Common myeloid progenitor, CD34-positive (primary cell): Measurements from ENCODE around the gene HTR3B.

Experiments
- CTCF ChIA-PET: fragments of 350-600 bp; sonication (Branson Sonifier 250); formaldehyde crosslinking; loops from one replicate; lab custom pipeline; 2021; ENCODE audit warnings: antibody characterized with exemption; lab: Charles Lee
- POLR2A ChIA-PET: fragments of 350-600 bp; sonication (Branson Sonifier 250); formaldehyde crosslinking; loops from one replicate; lab custom pipeline; 2021; ENCODE audit warnings: antibody characterized with exemption; lab: Charles Lee
- DNase-seq, 3 donors: peaks; one replicate each; pipeline versions ENCODE4 v3.0.0 to v3.0.0-alpha.2; 2013
- H3K27ac ChIP-seq, 2 experiments: 1 replicate in 1 of 2; 2 replicates in 1 of 2; pipeline ENCODE4 v1.7.0; 2013; ENCODE audit warnings: inconsistent platforms in 2 of 2, low read length in 2 of 2, mild to moderate bottlenecking in 2 of 2, low read depth in 1 of 2, moderate library complexity in 1 of 2; ENCODE audit not compliant: severe bottlenecking in 2 of 2, insufficient read depth in 1 of 2, poor library complexity in 1 of 2
- H3K27me3 ChIP-seq, 5 experiments: replicated peaks in 2 of 5; 1 replicate in 3 of 5; 2 replicates in 2 of 5; pipeline versions ENCODE4 v1.6.1 to v1.7.0; 2013; ENCODE audit warnings: low read length in 4 of 5, mild to moderate bottlenecking in 2 of 5, moderate library complexity in 2 of 5, inconsistent platforms in 1 of 5; ENCODE audit not compliant: insufficient read depth in 5 of 5, control insufficient read depth in 4 of 5
- H3K36me3 ChIP-seq, 4 experiments: 1 replicate in 2 of 4; 2 replicates in 2 of 4; pipeline versions ENCODE4 v1.6.1 to v1.7.0; 2013; ENCODE audit warnings: low read length in 3 of 4, control low read depth in 1 of 4, mild to moderate bottlenecking in 1 of 4; ENCODE audit not compliant: control insufficient read depth in 4 of 4, insufficient read depth in 4 of 4
- H3K4me1 ChIP-seq, 4 experiments: 1 replicate in 3 of 4; 2 replicates in 1 of 4; pipeline versions ENCODE4 v1.6.1 to v1.7.1; 2013; ENCODE audit warnings: low read length in 3 of 4, mild to moderate bottlenecking in 3 of 4, control low read depth in 1 of 4, inconsistent platforms in 1 of 4, moderate library complexity in 1 of 4; ENCODE audit not compliant: control insufficient read depth in 4 of 4, insufficient read depth in 4 of 4; ENCODE audit errors: control extremely low read depth in 1 of 4
- H3K4me3 ChIP-seq, 7 experiments: 1 replicate in 4 of 7; 2 replicates in 3 of 7; pipeline versions ENCODE4 v1.5.1 to v1.7.0; 2013; ENCODE audit warnings: mild to moderate bottlenecking in 7 of 7, low read length in 6 of 7, moderate library complexity in 6 of 7, inconsistent platforms in 2 of 7, low read depth in 2 of 7, control low read depth in 1 of 7; ENCODE audit not compliant: insufficient read depth in 4 of 7, control insufficient read depth in 1 of 7; ENCODE audit errors: extremely low read depth in 1 of 7
- H3K9me3 ChIP-seq, 5 experiments: 1 replicate in 4 of 5; 2 replicates in 1 of 5; pipeline versions ENCODE4 v1.6.1 to v1.7.1; 2013; ENCODE audit warnings: low read length in 4 of 5, mild to moderate bottlenecking in 2 of 5, inconsistent platforms in 1 of 5, low read depth in 1 of 5, moderate library complexity in 1 of 5; ENCODE audit not compliant: control insufficient read depth in 4 of 5, insufficient read depth in 2 of 5; ENCODE audit errors: control extremely low read depth in 1 of 5
- WGBS: methylation state at CpG from one replicate; pipeline ENCODE4 v1.1.5; 2013; ENCODE audit not compliant: insufficient coverage; 5-methylcytosine and 5-hydroxymethylcytosine counted together

The HTR3B gene

DNA sequence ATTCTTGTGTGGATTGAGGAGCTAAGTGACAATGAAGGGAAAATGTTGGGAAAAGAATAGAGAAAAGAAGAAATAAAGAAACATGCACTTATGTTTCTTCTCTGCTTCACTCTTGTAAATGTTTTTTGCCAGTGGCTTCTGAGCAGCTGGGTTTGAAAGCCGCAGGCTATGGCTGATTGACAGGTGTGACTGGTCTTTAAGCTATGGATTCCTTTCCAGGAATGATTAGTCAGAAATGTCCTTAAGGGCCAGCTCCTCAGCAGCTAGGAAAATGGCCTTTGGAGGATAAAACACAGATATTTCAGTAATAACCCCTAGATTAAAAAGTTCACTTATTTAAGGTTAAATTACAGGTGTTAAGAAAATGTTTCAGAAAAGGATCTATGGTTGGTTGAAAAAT is 22.7 kb upstream of the HTR3B start:
- no peak overlapping the region for H3K27ac ChIP-seq

GRCh38 chr11:113884361-113884836 is 20.2 kb upstream of the HTR3B start:
- Histone ChIP-seq H3K4me1 (no peaks in the 10 kb centered on the region), H3K9me3 (peaks cover 0 to 1% (median 0%) of the 10 kb centered on the region in 5 experiments), H3K36me3 (no peaks in the 10 kb centered on the region), H3K27ac (no peak overlapping the region), H3K27me3 (no peaks in the 10 kb centered on the region), H3K4me3 (no peak overlapping the region)
- CTCF ChIA-PET: interaction anchor here (1.1 kb wide), 1 partner anchor 12 kb away, joined by 4 read pairs; no protein-coding TSS in a partner anchor
- POLR2A ChIA-PET: no interaction called here
- DNase-seq: no peak
- 100% methylated on average over 6 of the region's 7 CpGs for WGBS

More for the DNA sequence above, 22.7 kb upstream of the HTR3B start:
- H3K27me3 ChIP-seq: no peaks in the 10 kb centered on the region
- no peak for DNase-seq
- H3K4me1 ChIP-seq: peaks cover 0 to 10% (median 2%) of the 10 kb centered on the region in 4 experiments
- ChIA-PET CTCF (no interaction called here), POLR2A (no interaction called here)
- H3K4me3 ChIP-seq: no peak overlapping the region
- WGBS: 100% methylated on average over 1 of the region's 1 CpG
- H3K36me3 ChIP-seq: no peaks in the 10 kb centered on the region
- peaks cover 0 to 3% (median 0%) of the 10 kb centered on the region in 5 experiments for H3K9me3 ChIP-seq

DNA sequence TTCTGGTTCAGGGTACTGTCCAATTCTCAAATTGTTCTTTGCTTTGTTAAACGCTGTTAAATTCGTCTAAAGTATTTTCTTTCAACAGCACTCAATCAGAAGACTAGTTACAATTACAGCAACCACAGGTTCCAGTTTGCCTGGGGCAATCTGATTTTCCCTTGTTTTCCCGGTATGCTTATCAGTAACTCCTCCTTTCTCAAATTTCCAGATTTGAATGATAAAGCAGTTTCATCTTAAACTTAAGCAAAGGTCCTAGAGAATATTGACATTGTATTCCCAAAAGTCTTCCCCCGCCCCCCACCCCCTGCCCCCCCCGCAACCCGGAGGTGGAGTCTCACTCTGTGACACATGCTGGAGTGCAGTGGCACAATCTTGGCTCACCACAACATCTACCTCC is 18.7 kb upstream of the HTR3B start:
- no peaks in the 10 kb centered on the region for H3K9me3 ChIP-seq
- H3K27me3 ChIP-seq: no peaks in the 10 kb centered on the region
- CTCF ChIA-PET: no interaction called here
- H3K27ac ChIP-seq: no peak overlapping the region
- H3K36me3 ChIP-seq: no peaks in the 10 kb centered on the region
- POLR2A ChIA-PET: no interaction called here
- WGBS: 89% methylated on average over 3 of the region's 6 CpGs
- no peak overlapping the region for H3K4me3 ChIP-seq
- H3K4me1 ChIP-seq: no peaks in the 10 kb centered on the region
- no peak for DNase-seq

GRCh38 chr11:113888848-113889247 is 15.7 kb upstream of the HTR3B start:
- H3K4me3 ChIP-seq: no peak overlapping the region
- CTCF ChIA-PET: interaction anchor here (1.0 to 1.7 kb wide), 2 partner anchors 371 to 372 kb away, joined by 3 to 4 read pairs; no protein-coding TSS in a partner anchor

DNA sequence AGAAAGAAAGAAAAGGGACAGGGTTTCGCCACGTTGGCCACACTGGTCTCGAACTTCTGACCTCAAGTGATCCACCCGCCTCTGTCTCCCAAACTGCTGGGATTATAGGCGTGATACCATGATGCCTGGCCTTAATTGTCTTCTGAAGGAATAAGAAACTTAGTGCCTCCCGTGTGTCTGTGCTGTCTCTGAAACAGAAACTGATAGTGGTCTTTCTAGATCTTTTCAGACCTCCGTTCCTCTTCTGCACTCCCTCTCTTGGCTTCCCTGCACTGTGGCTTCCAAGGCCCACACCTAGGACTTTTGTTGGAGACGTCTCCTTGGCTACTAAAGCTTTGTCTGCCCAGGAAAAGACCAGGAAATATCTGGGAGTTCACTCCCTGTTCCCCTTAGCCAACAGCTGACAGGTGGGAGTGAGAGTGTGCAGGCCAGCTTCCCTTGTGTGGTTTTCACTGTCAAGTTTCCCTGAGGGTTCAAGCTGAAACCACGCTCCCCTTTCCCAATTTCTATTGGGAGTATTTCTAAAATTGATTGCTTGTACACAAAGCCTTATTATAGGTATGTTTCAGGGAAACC is 10.1 kb upstream of the HTR3B start:
- CTCF ChIA-PET: interaction anchor here (0.7 to 7.2 kb wide), 4 partner anchors 18 to 368 kb away, joined by 3 to 168 read pairs (median 3); no protein-coding TSS in a partner anchor
- Histone ChIP-seq H3K4me3 (no peak overlapping the region), H3K4me1 (peaks cover 0 to 7% (median 0%) of the 10 kb centered on the region in 4 experiments), H3K27me3 (peaks cover 0 to 2% (median 0%) of the 10 kb centered on the region in 5 experiments), H3K36me3 (no peaks in the 10 kb centered on the region), H3K9me3 (no peaks in the 10 kb centered on the region), H3K27ac (no peak overlapping the region)
- DNase-seq: no peak
- POLR2A ChIA-PET: interaction anchor here (1.1 kb wide), 1 partner anchor 368 kb away, joined by 3 read pairs; no protein-coding TSS in a partner anchor
- 80% methylated on average over 7 of the region's 9 CpGs for WGBS

More at GRCh38 chr11:113888848-113889247, 15.7 kb upstream of the HTR3B start:
- no peaks in the 10 kb centered on the region for H3K27me3 ChIP-seq
- H3K36me3 ChIP-seq: no peaks in the 10 kb centered on the region
- no peak overlapping the region for H3K27ac ChIP-seq
- POLR2A ChIA-PET: no interaction called here
- H3K9me3 ChIP-seq: no peaks in the 10 kb centered on the region
- no peaks in the 10 kb centered on the region for H3K4me1 ChIP-seq
- no peak for DNase-seq

DNA sequence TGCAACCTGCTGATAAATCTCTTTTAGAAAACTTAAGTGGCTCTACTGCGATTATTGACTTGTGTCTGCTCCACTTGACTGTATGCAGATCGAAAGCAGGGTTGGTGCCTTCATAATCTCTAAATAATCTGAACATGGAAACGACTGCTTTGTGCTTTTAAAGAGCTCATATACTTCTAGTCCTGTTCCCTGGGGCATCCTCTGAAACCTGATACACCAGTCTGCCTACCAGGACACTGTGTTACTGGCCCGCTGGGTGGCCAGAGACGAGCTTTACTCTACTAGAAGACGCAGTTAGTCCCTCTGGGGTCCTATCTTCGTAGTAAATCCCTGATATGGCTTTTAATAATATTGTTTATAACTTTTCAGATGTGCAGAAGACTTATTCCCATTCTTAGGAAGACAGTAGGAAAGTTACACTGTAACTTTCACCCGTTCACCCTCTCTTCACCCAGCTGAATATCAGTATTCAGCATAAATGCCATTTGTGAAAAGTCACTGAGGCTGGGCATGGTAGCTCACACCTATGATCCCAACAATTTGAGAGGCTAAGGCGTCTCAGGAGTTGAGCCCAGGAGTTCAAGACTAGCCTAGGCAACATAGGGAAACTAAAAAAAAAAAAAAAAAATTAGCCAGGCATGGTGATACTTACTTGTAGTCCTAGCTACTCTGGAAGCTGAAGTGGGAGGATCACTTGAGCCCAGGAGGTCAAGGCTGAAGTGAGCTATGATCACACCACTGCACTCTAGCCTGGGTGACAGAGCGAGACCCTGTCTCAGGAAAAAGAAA is 9.0 kb upstream of the HTR3B start:
- Histone ChIP-seq H3K36me3 (no peaks in the 10 kb centered on the region), H3K4me1 (peaks cover 0 to 7% (median 0%) of the 10 kb centered on the region in 4 experiments), H3K27me3 (peaks cover 0 to 2% (median 0%) of the 10 kb centered on the region in 5 experiments), H3K9me3 (no peaks in the 10 kb centered on the region), H3K27ac (no peak overlapping the region), H3K4me3 (no peak overlapping the region)
- POLR2A ChIA-PET: interaction anchor here (0.6 to 1.1 kb wide), 3 partner anchors 8 to 367 kb away, joined by 3 to 4 read pairs (median 4); no protein-coding TSS in a partner anchor
- WGBS: 84% methylated on average over 8 of the region's 10 CpGs
- CTCF ChIA-PET: interaction anchor here (0.6 to 7.2 kb wide), 16 partner anchors 8 to 373 kb away, joined by 3 to 168 read pairs (median 4); partner anchors contain the start of gene HTR3B
- no peak for DNase-seq
